ENCODE results near the gene OPALIN.
A peak's percentile ranks its signal among the peaks of the same experiment; 100 is the strongest.

Gene OPALIN

DNA sequence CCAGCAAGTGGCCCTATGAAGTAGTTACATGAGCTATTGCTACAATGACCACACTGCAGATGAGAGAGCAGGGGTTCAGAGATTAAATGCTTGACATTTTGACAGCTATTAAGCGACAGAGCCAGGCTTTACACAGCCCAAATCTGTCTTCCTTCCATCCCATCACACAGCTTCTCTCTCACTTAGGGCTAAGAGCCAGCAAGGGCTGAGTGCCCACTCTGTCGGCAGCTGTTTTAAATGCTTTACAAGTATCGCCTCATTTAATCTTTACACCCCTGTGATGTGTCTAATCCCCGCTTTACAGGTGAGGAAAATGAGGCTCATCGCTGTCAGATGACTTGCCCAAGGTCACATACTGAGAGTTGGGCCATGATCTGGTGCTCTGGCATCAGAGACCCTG lies 15.2 kb upstream of the OPALIN start:
- DNase-seq (ENCODE audit: low spot score) = no peak

DNA sequence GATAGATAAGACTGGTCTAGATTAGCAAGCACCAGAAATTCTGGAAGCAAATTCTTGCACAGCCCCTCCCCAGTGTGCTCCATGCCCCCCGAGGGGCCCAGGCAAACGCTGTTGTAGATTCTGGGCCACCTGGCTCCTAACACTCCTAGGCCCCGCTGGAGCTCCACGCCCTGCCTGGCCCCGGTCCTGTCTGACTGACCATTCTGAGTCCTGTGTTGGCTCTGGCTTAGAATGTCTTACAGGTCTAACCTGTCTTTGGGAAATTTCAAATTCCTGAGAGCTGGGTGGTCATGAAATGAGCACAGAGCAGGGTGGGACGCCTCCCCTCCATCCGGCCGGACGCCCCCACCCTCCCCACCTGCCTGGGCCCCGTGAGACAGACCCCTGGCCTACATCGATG lies 12.6 kb upstream of the OPALIN start:
- no peak for DNase-seq (ENCODE audit: low spot score)

DNA sequence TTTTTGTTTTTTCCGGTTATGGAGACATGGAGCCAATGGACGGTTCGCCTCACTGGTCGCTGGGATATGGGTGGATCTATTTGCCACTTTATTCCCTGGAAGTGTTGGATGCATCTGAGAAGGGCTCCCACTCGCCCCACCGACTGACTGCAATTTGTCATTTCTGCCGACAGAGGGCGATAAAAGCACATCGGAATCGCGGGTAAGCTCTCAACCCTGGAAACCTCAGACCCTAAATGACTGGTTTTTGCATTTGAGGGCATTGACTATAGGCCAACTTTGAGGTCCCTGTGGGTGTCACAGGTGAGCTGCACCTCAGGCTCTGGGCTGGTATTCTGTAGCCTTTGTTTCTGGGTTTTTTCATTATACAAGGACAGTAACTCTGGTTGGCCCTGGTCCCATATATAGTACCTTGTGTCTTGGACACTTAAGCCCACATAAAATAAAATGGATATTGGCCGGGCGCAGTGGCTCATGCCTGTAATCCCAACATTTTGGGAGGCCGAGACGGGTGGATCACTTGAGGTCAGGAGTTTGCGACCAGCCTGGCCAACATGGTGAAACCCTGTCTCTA lies 11.9 kb upstream of the OPALIN start:
- DNase-seq (ENCODE audit: low spot score) = peak; percentile 69

DNA sequence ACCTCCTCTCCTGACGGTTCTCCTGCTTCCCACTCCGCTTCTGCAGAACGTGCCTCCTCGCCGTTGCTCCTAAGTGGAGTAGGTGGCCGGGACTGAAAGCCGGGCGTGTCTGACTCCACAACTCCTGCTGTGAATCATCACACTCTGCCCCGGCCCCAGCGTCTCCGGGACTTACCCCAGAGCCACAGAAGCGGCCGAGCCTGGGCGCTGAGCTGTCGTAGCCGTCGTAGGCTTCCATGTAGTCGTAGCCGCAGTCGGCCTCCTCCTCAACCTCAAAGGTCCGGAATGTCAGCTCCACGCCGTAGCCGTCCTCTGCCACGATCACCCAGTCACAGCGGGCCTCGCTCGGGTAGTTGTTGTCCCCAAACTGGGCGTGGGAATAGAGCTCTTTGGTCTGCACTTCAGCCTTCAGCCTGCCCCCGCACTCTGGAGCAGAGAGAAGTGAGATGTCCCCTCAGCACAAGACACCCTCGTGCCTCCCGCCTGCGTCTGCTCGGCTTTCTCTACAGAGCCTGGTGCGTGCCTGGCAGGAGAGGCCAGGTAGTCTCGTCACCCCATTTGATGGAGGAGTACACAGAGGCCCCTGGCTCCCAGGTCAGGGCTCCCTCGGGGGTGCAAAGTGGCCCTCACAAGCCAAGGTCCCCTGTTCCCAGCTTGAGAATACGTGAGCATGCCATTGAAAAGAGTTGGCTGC lies 11.2 kb upstream of the OPALIN start:
- no peak for DNase-seq (ENCODE audit: low spot score)

DNA sequence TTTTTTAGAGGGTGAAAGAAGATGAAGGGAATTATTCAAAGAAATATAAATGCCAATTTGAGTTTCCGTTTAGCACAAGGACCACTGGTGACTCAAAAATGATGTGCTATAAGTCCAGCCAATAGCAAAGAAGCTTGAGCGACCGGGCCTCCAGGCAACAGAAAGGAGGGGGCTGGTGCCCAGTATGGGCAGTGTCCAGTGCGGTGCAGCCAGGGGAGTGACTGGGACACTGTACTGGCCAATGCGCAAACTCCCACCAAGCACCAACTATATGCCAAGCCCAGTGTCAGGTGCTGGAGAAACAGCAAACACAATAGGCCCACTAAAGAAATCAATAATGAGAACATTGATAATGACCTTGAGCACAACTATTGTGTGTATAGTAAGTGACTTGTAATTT lies 10.2 kb upstream of the OPALIN start:
- DNase-seq (ENCODE audit: low spot score) = no peak

DNA sequence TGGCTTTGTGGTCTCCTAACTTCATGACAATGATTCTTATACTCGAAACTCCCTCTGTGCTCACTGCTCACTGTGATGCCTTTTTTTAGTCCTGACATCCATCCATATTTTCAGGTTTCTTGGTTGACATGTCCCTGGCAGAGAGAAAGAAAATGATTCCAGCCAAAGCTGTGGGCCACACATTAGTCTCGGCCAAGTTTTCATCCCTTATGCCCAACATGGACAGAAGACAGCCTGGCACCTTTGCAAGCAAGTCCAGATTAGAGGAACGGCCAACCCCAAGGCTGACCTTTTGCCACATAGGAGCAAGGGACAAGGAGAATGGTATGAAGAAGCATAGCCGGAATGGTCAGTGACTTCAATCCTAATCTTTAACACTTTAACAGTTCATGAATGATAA lies 8.7 kb upstream of the OPALIN start:
- no peak for DNase-seq (ENCODE audit: low spot score)

DNA sequence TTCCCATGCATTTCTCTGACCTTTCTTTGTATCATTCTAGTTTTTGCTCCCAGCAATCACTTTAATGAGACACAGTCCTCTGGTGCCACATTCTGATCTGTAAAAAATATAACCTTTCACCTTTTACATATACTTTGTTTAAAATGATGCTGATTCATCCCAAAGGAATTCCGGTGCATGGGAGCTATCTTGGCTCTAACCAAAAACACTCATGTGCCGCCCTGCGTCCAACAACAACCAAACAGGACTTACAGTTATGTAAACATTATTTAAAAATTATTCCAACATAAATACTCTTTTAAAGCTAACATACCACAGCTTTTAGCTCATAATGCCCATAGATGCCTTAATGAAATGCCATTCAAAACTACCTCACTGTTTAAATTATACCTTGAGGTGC lies 7.7 kb upstream of the OPALIN start:
- DNase-seq (ENCODE audit: low spot score) = no peak

DNA sequence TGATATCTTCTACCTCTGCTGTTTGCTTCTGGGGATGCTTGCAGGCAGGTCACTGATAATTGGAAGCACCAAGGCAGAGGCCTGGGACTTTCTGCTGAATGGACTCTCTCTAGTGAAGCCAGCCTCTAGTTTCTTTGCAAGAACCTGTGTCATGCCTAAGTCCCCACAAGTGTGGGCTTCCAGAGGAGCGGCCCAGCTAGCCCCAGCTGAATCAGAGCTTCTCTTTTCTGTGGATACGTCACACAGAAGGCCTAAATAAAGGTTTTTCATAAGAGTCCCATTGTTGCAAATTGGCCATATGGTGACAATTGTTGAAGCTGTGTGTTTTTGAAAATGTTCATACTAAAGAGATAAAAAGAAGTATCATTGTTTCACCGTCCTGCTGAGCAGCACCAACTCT lies 6.8 kb upstream of the OPALIN start:
- DNase-seq (ENCODE audit: low spot score) = no peak

DNA sequence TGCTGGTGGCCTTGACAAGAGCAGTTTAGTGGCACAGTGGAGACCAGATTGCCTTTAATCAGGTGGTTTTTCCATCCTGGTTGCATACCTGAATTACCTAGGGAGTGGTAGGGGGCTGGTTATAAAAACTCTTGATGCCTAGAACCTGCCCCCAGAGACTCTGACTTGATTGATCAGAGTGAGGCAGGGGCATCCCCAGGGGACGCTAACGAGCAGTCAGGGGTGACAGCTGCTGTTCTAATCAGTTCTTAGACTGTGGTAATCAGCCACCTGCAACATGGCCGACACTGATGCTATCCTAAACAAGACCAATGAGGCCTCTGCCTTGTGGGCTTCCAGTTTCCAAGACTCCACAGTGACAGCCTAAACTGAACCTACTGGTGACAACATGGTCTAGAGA lies 2.0 kb upstream of the OPALIN start:
- DNase-seq (ENCODE audit: low spot score) = no peak

DNA sequence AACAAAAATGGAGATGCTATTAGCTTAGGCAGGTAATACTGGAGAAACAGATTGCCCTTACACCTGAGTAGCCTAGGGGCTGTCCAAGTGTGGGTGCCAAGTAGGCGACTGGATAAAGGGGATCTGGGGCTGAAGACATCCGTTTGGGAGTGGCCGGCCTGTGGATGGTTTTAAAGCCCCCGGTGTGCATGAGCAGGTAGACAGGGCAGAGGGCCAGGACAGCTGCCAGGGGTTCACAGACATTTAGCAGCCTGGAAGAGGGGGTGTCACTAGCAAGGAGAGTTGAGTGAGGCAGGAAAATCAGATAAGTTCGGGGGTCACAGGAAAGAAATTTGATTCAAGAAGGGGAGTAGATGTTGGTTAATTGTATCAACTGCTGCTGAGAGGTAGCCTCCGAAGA lies 1.5 kb upstream of the OPALIN start:
- no peak for DNase-seq (ENCODE audit: low spot score)

DNA sequence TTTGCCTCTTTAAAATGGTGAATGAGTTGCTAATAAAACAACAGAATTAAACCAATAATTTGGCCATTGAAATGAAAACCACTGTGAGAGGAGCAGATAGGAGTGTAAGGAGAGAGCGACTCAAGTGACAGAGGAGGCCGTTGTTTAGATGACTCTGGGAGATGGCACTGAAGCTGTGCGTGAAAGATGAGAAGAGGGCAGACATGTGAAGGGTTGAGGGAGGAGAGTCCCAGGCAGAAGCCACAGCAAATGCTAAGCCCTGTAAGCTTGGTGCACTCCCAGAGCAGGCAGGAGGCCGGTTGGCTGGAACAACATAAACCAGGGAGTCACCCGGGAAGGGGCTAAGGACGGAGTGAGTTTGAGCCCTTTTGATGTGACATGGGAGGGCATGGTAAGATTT lies 814 bp upstream of the OPALIN start:
- no peak for DNase-seq (ENCODE audit: low spot score)

DNA sequence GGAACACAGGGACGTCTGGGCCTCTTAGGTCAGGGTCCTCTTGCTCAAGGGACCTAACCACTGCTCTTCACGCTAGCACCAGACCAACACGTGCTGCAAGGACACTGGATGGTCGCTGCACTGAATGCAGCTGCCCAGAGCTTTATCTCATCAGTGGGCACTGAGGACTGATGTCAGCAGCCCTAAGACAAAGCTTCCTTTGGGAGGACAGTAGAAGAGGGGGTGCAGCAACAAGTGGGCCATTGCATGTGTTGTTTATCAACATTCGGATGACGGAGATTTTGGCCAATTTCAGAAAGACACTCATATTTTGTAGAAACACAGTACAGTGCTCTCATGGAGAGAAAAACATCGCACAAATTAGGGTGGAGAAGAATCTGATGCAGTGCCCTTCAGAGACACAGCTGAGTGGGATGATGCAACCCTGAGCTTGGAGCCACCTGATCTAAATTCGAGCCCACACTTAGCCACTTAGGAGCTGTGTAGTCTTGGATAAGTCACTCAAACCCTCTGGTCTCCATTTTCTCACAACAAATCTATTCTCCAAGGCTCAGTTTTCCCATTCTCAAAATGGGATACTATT lies 1.7 kb downstream of the OPALIN start:
- DNase-seq (ENCODE audit: low spot score) = no peak

DNA sequence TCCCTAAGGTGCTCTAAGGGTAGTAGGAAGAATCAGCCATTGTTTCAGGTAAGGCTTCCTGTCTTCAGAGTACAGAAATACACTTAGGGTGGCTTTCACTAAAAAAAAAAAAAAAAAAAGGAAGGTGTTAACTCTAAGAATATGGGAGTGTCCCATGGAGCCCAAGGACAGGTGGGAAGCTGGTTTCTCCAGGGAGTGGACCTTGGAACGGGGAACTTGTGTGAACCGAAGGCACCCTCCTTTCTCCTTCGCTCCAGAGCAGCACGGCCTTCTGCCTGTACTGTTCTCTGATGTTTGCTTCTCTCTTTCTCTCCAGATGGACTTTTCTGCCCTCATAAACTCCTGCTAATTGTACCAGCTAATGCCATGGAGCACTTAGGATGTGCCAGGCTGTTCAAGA lies 6.2 kb downstream of the OPALIN start:
- no peak for DNase-seq (ENCODE audit: low spot score)

DNA sequence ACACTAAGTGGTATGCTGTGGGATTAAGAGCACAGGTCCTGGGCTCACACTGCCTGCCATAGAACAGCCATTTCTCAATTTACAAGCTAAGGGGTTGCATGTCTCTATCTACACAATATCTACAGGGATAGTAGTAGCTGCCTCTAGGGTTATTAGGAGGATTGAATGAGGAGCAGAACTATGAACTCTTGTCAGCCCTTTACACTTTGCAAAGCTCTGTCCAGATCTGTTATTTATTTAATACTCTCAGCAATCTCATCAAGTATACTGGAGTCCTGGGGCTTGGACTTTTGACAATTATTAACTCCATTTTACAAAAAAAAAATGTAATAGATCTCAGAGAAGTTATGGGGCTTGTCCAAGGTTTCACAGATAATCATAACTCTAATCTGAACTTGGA lies 6.8 kb downstream of the OPALIN start:
- no peak for DNase-seq (ENCODE audit: low spot score)

DNA sequence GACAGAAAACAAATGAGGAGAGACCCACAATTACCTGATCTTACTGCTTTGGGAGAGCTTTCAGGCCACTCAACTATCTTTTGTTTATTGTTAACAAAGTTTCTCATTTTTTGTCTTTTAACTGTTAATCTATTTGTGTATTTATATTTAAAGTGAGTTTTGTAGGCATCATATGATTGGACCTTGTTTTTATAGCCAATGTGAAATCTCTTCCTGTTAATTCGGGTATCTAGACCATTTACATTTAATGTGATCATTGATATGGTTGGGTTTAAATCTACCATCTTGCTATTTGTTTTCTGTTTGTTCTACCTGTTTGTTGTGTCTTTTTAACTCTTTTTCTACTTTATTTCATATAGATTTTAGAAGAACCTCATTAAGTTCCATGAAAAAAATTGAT lies 12.5 kb downstream of the OPALIN start:
- DNase-seq (ENCODE audit: low spot score) = no peak

DNA sequence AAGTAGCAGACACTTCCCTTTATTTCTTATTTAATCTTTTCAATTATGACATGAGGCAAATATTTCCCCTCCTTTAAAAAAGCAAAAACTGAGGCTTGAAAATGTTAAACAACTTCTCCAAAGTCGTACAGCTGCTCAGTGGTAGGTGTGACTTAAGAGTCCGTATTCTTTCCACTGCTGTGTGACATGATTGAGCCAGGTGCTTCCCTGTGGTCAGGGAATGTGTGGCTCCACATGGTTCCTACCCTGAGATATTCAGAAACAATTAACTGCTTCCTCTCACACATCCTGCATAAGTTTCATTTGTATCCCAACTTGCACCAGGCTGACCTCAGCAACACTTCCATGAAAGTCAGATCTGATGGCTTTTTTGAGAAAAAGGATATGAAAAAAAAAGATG lies 13.6 kb downstream of the OPALIN start:
- no peak for DNase-seq (ENCODE audit: low spot score)

DNA sequence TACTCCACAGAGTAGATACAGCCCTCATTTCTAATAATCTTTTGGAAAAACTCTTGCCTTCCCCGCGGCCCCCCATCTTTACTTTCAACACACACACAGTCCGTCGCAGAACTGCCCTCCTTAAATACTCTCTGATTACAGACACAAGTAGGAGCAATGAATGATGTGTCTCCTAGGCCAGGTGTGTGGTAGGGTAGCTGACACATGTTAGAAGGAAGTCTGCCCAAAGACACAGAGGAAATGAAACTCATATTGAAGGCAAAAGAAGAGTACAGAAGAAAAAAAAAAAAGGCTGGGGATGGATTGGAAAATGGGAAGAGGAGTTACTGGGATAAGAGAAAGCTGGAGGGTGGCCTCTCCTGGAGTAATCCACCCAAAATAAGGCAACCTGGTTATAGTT lies 14.6 kb downstream of the OPALIN start:
- no peak for DNase-seq (ENCODE audit: low spot score)

DNA sequence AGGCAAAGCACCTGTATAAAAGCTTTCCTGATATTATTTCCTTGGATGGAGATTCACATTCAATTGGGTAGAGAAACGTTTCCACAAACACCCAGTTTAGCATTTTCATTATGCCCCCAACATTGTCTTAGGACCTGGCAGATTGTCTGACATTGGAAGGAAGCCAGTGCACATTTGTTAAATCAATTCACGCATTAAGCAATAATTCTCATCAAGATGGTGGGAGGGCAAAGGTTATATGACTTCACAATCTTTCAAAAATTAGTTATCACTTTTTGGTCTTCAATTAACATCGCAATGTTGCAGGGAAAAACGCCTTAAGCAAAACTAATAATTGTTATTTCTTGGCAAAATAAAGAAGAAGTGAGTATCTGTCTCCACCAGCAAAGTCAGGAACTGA lies 16.4 kb downstream of the OPALIN start:
- DNase-seq (ENCODE audit: low spot score) = no peak

DNA sequence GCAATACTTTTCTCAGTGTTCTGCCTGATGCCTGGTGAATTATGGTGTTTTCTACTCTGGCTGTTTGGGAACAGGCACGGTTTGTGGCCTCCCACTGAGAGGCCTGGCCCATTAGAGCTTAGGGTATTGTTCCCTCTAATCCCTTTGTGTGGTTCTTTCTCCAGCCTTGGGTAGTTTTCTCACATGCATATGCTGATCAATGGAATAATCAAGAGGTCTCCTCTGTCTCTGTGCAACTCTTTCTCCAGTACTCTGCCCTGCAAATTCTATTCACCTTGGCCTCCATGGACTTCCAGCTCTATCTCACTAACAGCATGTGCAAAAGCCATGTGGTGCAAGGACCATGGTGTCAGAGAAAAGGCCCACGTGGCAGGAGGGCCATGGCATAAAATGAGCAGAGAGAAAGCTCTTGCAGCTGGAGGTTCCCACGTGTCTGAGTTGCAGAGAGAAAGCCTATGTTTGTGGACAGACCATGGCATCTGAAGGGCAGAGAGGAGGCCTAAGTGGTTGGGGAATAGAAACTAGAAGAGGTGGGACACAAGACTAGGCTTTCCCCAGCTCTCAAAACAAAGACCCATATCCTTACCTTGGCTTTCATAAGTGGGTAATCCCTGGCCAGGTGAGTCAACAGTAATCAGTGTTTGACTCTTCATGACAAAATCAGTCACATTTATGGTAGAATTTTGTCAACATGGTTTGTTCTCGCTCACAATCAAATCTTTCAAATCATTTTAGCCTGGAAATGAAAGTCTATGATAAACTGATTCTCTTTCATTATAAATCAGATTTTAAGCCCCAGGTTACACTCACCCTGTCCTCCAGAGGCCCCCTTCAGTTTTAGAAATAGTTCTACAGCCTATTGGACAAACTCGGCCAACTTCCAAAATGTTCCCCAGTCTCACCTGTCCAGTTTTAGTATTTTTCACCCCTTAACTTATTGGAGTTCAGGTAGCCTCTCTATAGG lies 17.3 kb downstream of the OPALIN start:
- DNase-seq (ENCODE audit: low spot score) = no peak

DNA sequence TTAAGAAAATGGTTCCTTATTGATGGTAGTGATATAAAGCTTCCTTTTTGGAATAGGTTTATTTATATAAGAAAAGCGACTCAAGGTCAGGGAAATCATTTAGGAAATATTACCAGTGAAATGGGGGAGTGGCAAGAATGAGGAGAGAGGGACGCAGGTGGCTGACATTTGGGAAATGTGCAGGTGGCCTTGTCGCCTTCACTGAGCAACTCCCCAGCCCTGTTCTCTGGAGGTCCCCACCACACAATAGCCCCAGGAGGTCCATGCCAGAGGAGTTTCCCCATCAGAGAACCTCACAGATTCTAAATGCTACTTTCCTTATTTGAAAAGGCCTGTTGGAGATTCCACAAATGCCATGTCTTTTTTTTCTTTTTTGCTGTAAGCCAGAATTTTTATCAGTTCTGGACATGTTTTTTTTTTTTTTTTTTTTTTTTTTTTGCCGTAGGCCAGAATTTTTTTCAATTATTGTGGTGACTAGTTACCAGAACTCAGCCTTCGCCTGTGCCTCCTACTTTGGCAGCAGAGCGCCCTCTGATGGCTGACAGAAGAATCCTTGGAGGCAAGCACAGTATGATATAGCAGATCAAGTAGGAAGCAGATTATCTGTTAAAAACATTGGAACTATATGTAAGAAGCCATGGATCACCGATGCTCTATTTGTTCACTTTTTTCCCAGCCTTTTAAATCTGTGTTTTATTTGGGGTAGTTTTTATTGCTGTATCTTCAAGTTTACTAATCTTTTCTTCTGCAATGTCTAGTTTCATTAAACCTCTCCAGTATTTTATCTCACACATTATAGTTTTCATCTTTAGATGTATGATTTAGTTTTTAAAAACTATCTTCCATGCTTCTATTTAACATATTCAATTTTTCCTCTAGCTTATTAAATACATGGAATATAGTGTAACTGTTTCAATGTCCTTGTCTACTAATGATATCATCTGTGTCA lies 18.6 kb downstream of the OPALIN start:
- peak; percentile 60 for DNase-seq (ENCODE audit: low spot score)

DNA sequence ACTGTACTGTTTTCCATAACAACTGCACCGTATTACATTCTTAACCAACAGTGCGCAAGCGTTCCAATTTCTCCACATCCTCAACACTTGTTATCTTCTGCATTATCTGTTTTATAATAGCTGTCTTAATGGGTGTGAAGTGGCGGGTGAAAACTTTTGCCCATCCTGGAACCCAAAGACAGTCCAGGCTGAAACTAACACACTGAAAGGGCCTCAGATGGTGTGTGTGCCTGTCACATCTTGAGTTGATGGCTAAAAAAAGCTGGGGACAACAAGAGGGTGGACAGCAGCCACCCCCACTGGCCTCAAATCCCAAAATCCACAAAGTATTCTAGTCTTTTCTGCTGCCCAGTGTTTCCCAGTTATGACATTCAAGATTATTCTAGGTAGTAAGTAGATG lies 19.4 kb downstream of the OPALIN start:
- no peak for DNase-seq (ENCODE audit: low spot score)

Measured in ecto neural progenitor cell (in vitro differentiated cells).